Measurements from ENCODE around the gene RHOT2.
A peak's percentile ranks its signal among the peaks of the same experiment; 100 is the strongest.

The RHOT2 gene

GRCh38 chr16:671353-672131, 3.6 kb downstream of the RHOT2 start:
- no peak for DNase-seq

GRCh38 chr16:672371-672770, 4.4 kb downstream of the RHOT2 start:
- no peak for DNase-seq

DNA sequence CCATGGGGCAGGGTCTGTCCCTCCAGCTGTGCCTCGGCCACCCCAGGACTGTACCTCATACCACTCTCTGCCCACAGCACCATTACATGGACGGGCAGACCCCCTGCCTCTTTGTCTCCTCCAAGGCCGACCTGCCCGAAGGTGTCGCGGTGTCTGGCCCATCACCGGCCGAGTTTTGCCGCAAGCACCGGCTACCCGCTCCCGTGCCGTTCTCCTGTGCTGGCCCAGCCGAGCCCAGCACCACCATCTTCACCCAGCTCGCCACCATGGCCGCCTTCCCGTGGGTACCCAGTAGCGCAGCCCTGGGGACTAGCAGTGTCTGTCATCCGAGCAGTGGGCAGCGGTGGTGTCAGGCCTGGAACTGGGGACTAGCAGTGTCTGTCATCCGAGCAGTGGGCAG, 4.9 kb downstream of the RHOT2 start:
- DNase-seq, result no peak

GRCh38 chr16:673399-673991, 5.6 kb downstream of the RHOT2 start:
- no peak for DNase-seq

DNA sequence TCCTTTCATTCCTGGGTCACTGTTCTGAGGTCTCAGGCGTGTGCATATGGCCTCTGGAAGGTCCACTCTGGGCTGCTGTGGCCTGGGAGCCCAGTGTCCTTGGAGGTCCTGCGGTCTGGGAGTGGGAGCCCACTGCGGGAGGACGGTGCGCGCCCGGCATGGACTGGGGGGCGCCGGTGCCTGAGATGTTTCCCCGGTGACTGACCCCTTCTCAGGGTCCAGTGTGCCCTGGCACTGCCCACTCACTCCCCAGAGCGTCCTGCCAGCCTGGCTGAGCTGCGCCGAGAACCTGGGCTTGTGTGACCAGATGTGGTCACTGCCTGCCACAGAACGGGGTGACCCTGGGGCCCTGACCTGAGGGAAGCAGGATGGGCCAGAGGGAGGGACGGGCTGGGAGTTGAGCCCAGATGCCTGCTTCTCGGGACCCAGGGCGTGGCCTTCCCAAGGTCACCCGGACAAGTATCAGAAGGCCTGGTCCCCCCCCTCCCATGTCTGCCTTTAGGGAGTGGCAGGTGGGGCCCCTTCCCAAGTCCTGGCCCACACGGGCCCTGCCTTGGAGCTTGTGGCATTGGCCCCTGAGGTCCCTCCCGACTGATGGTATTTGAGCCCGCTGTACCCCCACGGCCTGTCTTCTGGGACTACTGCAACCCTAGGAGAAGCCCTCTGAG, 6.4 kb downstream of the RHOT2 start:
- no peak for DNase-seq

DNA sequence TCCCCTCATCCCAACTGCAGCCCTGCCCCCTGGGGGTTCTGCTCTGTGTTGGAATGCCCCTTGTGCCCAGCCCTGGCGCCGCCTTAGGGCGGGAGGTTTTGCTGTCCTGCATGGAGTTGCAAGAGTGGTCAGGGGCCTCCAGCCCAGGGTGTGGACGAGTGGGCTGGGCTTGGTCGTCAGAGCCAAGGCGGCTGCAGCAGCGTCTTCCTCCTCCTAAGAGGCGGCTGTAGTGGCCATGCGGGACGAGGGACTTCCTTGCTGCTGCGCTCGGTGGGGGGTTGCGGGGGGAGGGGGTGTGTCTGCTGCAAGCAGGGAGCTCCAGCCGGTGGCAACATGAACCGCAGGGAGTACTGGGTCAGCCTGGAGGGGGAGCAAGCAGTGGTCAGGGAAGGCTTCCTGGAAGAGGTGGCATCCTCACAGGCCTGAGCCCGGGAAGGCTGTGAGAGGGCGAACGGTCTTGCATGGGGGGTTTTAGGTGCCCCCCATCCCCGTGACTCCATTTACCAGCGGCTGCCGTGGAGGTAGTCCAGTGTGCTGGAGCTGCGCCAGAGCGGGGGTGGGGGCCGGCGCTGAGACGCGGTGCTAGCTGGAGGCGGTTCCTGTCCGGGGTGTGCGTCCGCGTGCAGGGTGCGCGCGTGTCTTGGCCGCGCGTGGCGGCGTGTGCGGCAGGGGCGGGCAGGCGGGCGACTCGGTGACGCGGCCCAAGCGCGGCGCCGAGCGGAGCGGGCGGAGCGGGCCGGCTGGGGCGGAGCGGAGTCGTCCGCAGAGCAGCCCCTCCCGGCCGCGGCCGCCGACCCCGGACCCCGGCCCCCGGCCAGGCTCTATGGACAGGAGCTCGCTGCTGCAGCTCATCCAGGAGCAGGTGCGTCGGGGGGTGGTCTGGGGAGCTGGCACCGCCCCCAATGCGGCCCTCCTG, 7.3 kb downstream of the RHOT2 start, which contains the start of gene RHBDL1:
Gene RHBDL1, plus strand, starts transcription at position 704 of the 916 bp plus-strand sequence. Its CDS starts 120 bp downstream, at position 824.
- no peak for DNase-seq

DNA sequence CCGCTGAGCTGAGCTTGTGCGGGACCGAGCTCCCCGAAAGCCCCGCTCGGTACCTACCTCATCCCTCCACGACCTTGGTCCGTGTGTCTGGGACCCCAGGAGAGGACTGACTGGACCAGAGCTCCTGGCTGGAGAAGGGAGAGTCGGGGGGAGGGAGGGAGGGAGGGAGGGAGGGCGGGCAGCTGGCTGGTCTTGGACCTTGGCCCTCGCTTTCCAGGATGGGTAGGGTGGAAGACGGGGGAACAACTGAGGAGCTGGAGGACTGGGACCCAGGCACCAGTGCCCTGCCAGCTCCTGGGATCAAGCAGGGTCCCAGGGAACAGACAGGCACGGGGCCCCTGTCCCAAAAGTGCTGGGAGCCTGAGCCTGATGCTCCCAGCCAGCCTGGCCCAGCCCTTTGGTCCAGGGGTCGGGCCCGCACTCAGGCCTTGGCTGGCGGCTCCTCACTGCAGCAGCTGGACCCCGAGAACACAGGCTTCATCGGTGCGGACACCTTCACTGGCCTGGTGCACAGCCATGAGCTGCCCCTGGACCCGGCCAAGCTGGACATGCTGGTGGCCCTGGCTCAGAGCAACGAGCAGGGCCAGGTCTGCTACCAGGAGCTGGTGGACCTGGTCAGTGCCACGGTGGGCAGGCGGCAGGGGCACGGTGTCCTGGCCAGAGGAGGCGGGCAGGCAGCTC, 8.1 kb downstream of the RHOT2 start:
- DNase-seq, result no peak

- DNase-seq, result no peak
Observed at GRCh38 chr16:676565-676902, 8.6 kb downstream of the RHOT2 start.

GRCh38 chr16:676913-677312, 9.0 kb downstream of the RHOT2 start:
- DNase-seq, result no peak

DNA sequence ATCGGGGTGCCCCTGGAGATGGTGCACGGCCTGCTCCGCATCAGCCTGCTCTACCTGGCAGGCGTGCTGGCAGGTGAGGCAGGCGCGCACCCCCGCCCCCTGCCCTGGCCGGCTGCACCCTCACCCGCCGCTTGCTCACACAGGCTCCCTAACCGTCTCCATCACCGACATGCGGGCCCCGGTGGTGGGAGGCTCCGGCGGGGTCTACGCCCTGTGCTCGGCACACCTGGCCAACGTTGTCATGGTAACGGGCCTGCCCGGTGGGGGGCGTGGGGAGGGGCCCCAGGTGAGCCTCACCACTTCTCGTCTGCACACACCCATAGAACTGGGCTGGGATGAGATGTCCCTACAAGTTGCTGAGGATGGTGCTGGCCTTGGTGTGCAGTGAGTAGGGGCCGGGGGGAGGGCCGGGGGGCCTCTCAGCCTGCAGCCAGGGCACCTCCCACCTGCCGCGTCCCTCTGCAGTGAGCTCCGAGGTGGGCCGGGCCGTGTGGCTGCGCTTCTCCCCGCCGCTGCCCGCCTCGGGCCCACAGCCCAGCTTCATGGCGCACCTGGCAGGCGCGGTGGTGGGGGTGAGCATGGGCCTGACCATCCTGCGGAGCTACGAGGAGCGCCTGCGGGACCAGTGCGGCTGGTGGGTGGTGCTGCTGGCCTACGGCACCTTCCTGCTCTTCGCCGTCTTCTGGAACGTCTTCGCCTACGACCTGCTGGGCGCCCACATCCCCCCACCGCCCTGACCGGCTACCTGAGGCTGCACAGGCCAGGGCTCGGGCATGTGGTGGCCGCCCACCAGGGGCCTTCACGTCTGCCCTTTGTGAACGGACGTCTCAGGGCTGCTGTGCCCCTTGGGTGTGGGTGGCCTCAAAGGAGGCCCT, 9.6 kb downstream of the RHOT2 start:
- no peak for DNase-seq

- DNase-seq, result no peak
Observed at GRCh38 chr16:678209-678857, 10.4 kb downstream of the RHOT2 start.

DNA sequence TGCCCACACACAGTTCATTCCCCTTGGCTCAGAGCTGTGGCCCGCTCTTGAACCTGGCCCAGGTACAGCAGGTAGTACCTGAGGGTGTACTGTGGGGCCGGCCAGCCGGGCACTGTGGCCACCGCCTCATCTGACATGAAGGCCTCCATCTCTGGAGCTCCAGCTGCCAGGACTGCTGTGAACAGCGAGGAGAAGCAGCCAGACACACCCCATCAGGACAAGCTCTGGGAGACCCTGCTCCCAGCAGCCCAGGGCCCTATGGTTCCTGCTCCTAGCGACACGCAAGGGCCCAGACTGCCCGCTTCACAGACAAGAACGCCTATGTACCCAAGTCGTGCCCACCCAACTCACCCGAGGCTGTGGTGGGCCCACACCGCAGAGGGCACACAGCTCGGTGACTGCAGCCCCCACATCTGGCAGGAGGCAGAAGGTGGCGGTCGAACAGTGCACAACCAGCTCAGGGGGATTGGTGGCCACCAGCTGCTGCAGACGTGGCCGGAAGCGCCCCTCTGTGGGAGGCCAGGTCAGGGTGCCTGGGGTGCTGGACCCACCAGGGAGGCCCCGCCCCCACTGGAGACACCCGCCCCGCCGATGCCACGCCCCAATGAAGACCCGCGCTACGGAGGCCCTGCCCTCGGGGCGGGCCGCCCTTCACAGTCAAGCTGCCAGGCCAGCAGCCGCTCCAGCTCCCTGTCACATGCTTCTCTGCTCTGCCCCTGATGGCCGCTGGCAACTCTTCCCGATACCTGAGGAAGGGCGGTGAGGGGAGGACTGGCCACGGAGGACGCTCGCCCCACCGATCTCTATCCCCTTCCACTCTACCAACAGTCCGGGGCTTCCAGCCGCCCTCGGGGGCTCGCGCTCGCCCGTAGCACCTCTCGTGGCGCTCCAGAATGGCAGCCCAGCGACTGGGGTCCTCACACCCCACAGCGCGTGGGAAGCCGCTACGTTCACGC, 11.2 kb downstream of the RHOT2 start:
- DNase-seq, result peak; percentile 61

- peak; percentile 88 for DNase-seq
Observed at GRCh38 chr16:679814-680624, 12.1 kb downstream of the RHOT2 start, which contains the start of gene STUB1. TSS of gene STUB1 (plus strand) at chr16:680410. CDS start at chr16:680526, 116 bp downstream.

- DNase-seq, result no peak
Observed at GRCh38 chr16:680625-680945, 12.7 kb downstream of the RHOT2 start.

DNA sequence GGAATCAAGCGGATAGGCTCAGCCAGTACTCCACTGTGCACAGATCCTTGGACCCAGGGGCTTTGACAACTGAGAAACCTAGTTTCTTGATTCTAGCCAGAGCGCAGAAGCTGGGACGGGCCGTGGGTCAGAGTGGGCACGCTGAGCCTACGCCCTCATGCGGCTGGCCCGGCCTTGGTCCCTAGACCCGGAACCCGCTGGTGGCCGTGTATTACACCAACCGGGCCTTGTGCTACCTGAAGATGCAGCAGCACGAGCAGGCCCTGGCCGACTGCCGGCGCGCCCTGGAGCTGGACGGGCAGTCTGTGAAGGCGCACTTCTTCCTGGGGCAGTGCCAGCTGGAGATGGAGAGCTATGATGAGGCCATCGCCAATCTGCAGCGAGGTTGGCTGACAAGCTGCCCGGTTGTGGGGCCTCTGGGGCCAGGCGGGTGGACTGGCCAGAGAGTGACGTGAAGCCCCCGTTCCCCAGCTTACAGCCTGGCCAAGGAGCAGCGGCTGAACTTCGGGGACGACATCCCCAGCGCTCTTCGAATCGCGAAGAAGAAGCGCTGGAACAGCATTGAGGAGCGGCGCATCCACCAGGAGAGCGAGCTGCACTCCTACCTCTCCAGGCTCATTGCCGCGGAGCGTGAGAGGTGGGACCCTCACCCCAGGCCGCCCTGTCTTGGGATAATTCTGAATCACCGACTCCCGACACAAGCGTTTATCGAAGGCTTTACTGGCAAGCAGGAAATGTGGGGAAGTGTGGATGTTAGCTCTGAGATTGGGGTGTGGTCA, 13.2 kb downstream of the RHOT2 start:
- DNase-seq, result peak; percentile 28

DNA sequence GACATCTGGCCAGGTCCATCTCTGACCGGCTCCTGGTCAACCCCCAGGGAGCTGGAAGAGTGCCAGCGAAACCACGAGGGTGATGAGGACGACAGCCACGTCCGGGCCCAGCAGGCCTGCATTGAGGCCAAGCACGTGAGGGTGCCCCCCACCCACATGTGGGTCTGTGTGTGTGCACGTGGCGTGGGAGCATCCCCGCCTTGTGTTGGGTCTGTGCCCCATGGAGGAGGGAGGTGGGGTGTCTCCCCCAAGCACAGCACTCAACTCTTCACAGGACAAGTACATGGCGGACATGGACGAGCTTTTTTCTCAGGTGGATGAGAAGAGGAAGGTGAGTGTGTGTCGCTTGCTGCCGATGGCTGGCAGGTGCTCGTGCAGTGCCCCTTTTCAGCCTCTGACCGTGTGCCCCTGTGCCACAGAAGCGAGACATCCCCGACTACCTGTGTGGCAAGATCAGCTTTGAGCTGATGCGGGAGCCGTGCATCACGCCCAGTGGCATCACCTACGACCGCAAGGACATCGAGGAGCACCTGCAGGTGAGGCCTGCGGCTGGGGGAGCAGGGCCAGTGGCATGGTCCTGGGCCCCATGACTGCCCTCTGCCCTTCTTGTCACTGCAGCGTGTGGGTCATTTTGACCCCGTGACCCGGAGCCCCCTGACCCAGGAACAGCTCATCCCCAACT, 14.0 kb downstream of the RHOT2 start:
- peak; percentile 26 for DNase-seq
